C4-2B (cell line): ENCODE measurements around the gene AGTRAP.

Source experiments
- H3K27ac ChIP-seq: fragments of 450-650 bp; 2 replicates; pipeline ENCODE4 v1.5.1; 2017
- ZFX ChIP-seq: fragments of 450-650 bp; IDR thresholded peaks from 2 replicates; pipeline ENCODE4 v1.6.1; 2017
- TF ChIP-seq, protein P1 (sequence below): fragments of 450-650 bp; conservative IDR thresholded peaks from 2 replicates; pipeline ENCODE4 v1.5.1; 2017; ENCODE audit warnings: mild to moderate bottlenecking

AGTRAP gene

GRCh38 chr1:11720525-11720924 is 15.4 kb upstream of the AGTRAP start:
- TF ChIP-seq ZFX = no peak
- TF ChIP-seq, protein P1, sequence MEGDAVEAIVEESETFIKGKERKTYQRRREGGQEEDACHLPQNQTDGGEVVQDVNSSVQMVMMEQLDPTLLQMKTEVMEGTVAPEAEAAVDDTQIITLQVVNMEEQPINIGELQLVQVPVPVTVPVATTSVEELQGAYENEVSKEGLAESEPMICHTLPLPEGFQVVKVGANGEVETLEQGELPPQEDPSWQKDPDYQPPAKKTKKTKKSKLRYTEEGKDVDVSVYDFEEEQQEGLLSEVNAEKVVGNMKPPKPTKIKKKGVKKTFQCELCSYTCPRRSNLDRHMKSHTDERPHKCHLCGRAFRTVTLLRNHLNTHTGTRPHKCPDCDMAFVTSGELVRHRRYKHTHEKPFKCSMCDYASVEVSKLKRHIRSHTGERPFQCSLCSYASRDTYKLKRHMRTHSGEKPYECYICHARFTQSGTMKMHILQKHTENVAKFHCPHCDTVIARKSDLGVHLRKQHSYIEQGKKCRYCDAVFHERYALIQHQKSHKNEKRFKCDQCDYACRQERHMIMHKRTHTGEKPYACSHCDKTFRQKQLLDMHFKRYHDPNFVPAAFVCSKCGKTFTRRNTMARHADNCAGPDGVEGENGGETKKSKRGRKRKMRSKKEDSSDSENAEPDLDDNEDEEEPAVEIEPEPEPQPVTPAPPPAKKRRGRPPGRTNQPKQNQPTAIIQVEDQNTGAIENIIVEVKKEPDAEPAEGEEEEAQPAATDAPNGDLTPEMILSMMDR = no peak
- no peak overlapping the region for H3K27ac ChIP-seq

GRCh38 chr1:11721311-11721710 is 14.6 kb upstream of the AGTRAP start:
- TF ChIP-seq, protein P1 = no peak
- TF ChIP-seq ZFX = no peak
- no peak overlapping the region for H3K27ac ChIP-seq

DNA sequence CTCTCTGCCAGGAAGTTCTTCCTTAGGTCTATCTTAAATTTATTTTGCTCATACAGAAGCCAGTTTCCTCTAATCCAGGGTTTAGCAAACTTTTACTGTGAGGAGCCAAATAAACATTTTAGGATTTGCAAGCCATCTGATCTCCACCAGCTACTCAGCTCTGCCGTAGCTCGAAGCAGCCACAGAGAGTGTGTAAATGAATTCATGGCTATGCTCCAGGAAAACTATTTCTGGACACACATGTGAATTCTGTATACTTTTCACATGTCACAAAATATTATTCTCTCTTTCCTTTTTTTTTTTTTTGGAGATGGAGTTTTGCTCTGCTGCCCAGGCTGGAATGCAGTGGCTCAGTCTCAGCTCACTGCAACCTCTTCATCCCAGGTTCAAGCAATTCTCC is 13.4 kb upstream of the AGTRAP start:
- TF ChIP-seq, protein P1 = no peak
- no peak overlapping the region for H3K27ac ChIP-seq

- H3K27ac ChIP-seq = no peak overlapping the region
- TF ChIP-seq ZFX = no peak
- TF ChIP-seq, protein P1 = no peak
These were observed 10.3 kb upstream of the AGTRAP start for GRCh38 chr1:11725616-11726015.

DNA sequence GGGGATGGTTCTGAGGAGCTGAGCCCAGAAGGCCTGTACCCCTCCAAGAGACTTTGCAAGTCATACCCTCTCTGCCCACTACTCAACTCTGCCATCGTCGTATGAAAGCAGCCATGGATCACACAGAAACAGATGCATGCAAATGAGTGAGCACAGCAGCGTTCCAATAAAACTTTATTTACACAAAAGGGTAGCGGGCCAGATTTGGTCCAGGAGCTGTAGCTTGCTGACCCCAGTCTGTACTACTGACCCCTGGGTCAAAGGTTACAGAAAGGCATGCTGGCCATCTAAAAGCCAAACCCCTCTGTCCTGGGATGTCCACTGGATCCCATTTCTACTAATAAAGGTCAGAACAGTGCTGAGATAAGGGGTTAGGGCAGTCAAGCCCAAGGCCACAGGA is 8.8 kb upstream of the AGTRAP start:
- TF ChIP-seq, protein P1 = no peak
- TF ChIP-seq ZFX = no peak
- no peak overlapping the region for H3K27ac ChIP-seq

DNA sequence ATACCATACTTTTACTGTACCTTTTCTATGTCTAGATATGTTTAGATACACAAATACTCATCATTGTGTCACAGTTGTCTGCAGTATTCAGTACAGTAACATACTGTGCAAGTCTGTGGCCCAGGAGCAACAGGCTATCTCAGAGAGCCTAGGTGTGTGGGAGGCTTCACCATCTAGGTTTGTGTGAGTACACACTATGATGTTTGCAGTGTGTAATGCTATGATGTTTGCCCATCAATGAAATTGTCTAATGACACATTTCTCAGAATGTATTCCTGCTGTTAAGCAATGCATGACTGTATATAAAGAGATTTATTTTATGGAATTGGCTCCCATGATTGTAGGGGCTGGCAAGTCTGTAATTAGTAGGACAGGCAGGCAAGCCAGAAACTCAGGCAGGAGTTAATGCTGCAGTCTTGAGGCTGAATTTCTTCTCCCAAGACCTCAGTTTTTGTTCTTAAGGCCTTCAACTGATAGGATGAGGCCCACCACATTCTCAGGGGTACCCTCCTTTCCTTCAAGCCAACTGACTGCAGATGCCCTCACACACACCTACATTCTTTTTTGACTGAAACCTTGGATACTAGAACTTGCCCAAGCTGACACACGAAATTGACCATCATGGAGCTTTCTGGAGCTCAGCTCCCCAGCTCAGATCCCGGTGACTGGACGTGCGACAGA is 7.7 kb upstream of the AGTRAP start:
- H3K27ac ChIP-seq = no peak overlapping the region
- TF ChIP-seq ZFX = no peak
- TF ChIP-seq, protein P1 = no peak

- TF ChIP-seq ZFX = no peak
- TF ChIP-seq, protein P1 = no peak
- no peak overlapping the region for H3K27ac ChIP-seq
These were observed 6.8 kb upstream of the AGTRAP start for GRCh38 chr1:11729155-11729497.
